ENCODE data around the gene SAFB. TPM values are rescaled to one million over a fixed set of nuclear protein-coding genes. Genes with fewer than 3 reads are reported as not detected.

The SAFB gene
- polyA plus RNA-seq, 3 donors: 12.2 to 76.6 (median 23.1) TPM

DNA sequence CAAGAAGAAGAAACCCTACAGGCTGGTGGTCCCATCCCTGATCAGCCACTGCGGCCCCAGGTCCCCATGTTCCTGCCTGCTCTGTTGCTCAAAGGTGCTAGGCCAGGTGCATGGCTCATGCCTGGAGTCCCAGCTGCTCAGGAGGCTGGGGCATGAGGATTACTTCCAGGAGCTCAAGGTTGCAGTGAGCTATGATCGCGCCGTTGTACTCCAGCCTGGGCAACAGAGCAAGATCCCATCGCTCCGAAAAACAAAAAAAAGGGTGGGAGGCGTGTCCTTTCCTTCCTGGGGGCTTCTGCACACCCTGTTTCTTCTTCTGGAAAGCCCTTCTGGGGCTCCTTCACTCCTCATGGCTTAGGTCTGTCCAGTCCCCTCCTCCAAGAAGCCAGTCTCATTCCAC is 43.2 kb upstream of the SAFB start:
- intact Hi-C loops (cut with micrococcal nuclease): no loop called here

GRCh38 chr19:5580161-5580571 is 42.7 kb upstream of the SAFB start:
- Mint-ChIP-seq H3K9me3 (peaks cover 0 to 6% (median 1%) of the 10 kb centered on the region in 7 donors), H3K4me3 (no peak overlapping the region), H3K27me3 (ENCODE audit: low read depth in 3 of 3) (peaks cover 0 to 3% (median 2%) of the 10 kb centered on the region in 3 donors), H3K36me3 (peaks cover 14 to 24% of the 10 kb centered on the region in 2 donors), H3K27ac (peak overlapping the region in 1 of 7 donors; percentile 28), H3K4me1 (peaks cover 5% of the 10 kb centered on the region)
- Histone ChIP-seq H3K36me3 (replicated peaks in 1 of 2; ENCODE audit: control insufficient read depth in 1 of 2, insufficient read depth in 2 of 2, low read length in 2 of 2) (peaks cover 0 to 16% of the 10 kb centered on the region in 2 donors), H4K20me1 (ENCODE audit: insufficient read depth, low read length) (peaks cover 6% of the 10 kb centered on the region), H3K27ac (ENCODE audit: low read depth in 1 of 2, low read length in 2 of 2) (no peak overlapping the region), H3K4me1 (ENCODE audit: control insufficient read depth in 1 of 2, insufficient read depth in 2 of 2, low read length in 2 of 2) (no peaks in the 10 kb centered on the region), H3K4me3 (replicated peaks in 1 of 3; ENCODE audit: low read depth in 2 of 3, low read length in 3 of 3) (no peak overlapping the region), H2AFZ (ENCODE audit: insufficient read depth, low read depth, low read length, poor library complexity, severe bottlenecking) (no peak overlapping the region), H3K9ac (ENCODE audit: insufficient read depth, low read length, poor library complexity, severe bottlenecking) (no peak overlapping the region), H3K79me2 (ENCODE audit: insufficient read depth, low read length) (no peaks in the 10 kb centered on the region), H3K27me3 (ENCODE audit: control insufficient read depth in 2 of 2, insufficient read depth in 2 of 2, low read length in 2 of 2) (no peaks in the 10 kb centered on the region), H3K9me3 (replicated peaks in 1 of 2; ENCODE audit: control insufficient read depth in 1 of 2, insufficient read depth in 1 of 2, low read length in 2 of 2) (no peaks in the 10 kb centered on the region), H3K4me2 (replicated peaks; ENCODE audit: extremely low read depth, low read length, poor library complexity, severe bottlenecking) (no peak overlapping the region)
- intact Hi-C loops (cut with micrococcal nuclease): no loop called here
- no peak for DNase-seq
- TF ChIP-seq, protein P1, sequence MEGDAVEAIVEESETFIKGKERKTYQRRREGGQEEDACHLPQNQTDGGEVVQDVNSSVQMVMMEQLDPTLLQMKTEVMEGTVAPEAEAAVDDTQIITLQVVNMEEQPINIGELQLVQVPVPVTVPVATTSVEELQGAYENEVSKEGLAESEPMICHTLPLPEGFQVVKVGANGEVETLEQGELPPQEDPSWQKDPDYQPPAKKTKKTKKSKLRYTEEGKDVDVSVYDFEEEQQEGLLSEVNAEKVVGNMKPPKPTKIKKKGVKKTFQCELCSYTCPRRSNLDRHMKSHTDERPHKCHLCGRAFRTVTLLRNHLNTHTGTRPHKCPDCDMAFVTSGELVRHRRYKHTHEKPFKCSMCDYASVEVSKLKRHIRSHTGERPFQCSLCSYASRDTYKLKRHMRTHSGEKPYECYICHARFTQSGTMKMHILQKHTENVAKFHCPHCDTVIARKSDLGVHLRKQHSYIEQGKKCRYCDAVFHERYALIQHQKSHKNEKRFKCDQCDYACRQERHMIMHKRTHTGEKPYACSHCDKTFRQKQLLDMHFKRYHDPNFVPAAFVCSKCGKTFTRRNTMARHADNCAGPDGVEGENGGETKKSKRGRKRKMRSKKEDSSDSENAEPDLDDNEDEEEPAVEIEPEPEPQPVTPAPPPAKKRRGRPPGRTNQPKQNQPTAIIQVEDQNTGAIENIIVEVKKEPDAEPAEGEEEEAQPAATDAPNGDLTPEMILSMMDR (IDR thresholded peaks at IDR 0.05): no peak
- WGBS (ENCODE audit: insufficient coverage): 51% methylated on average over 10 of the region's 12 CpGs

More for the DNA sequence above, 43.2 kb upstream of the SAFB start:
- Mint-ChIP-seq H3K4me1 (peaks cover 5% of the 10 kb centered on the region), H3K27ac (no peak overlapping the region), H3K9me3 (peaks cover 0 to 7% (median 4%) of the 10 kb centered on the region in 7 donors), H3K27me3 (ENCODE audit: low read depth in 3 of 3) (peaks cover 0 to 3% (median 2%) of the 10 kb centered on the region in 3 donors), H3K4me3 (no peak overlapping the region), H3K36me3 (peaks cover 14 to 24% of the 10 kb centered on the region in 2 donors)
- Histone ChIP-seq H3K9me3 (replicated peaks in 1 of 2; ENCODE audit: control insufficient read depth in 1 of 2, insufficient read depth in 1 of 2, low read length in 2 of 2) (no peaks in the 10 kb centered on the region), H3K4me3 (replicated peaks in 1 of 3; ENCODE audit: low read depth in 2 of 3, low read length in 3 of 3) (no peak overlapping the region), H4K20me1 (ENCODE audit: insufficient read depth, low read length) (peaks cover 4% of the 10 kb centered on the region), H3K4me2 (replicated peaks; ENCODE audit: extremely low read depth, low read length, poor library complexity, severe bottlenecking) (no peak overlapping the region), H3K27me3 (ENCODE audit: control insufficient read depth in 2 of 2, insufficient read depth in 2 of 2, low read length in 2 of 2) (no peaks in the 10 kb centered on the region), H3K79me2 (ENCODE audit: insufficient read depth, low read length) (no peaks in the 10 kb centered on the region), H3K9ac (ENCODE audit: insufficient read depth, low read length, poor library complexity, severe bottlenecking) (no peak overlapping the region), H3K27ac (ENCODE audit: low read depth in 1 of 2, low read length in 2 of 2) (no peak overlapping the region), H2AFZ (ENCODE audit: insufficient read depth, low read depth, low read length, poor library complexity, severe bottlenecking) (no peak overlapping the region), H3K4me1 (ENCODE audit: control insufficient read depth in 1 of 2, insufficient read depth in 2 of 2, low read length in 2 of 2) (no peaks in the 10 kb centered on the region), H3K36me3 (replicated peaks in 1 of 2; ENCODE audit: control insufficient read depth in 1 of 2, insufficient read depth in 2 of 2, low read length in 2 of 2) (peaks cover 0 to 16% of the 10 kb centered on the region in 2 donors)
- TF ChIP-seq, protein P1 (IDR thresholded peaks at IDR 0.05): no peak
- WGBS (ENCODE audit: insufficient coverage): 96% methylated on average over 7 of the region's 7 CpGs
- no peak for DNase-seq

Data from CD14-positive monocyte (primary cell).